SW480 (cell line): ENCODE results near the gene LYPLAL1.

ENCODE experiments used
- DNase-seq: peaks from one replicate; pipeline ENCODE4 v3.0.0-alpha.2; 2016; ENCODE audit warnings: low spot score

Gene LYPLAL1

GRCh38 chr1:219173758-219174459 is at the start of gene LYPLAL1:
Gene LYPLAL1 (plus strand): TSS chr1:219173878. CDS start chr1:219173891, 13 bp downstream.
- peak; percentile 85 for DNase-seq

GRCh38 chr1:219124163-219124562 is 49.5 kb upstream of the LYPLAL1 start:
- DNase-seq: no peak

- no peak for DNase-seq
Measured at GRCh38 chr1:219125342-219125741, 48.3 kb upstream of the LYPLAL1 start.

GRCh38 chr1:219126377-219126776 is 47.3 kb upstream of the LYPLAL1 start:
- DNase-seq: no peak

GRCh38 chr1:219128957-219129356 is 44.7 kb upstream of the LYPLAL1 start:
- DNase-seq: no peak

- DNase-seq: no peak
Measured at GRCh38 chr1:219130366-219130935, 43.2 kb upstream of the LYPLAL1 start.

- no peak for DNase-seq
Measured at GRCh38 chr1:219132939-219133338, 40.7 kb upstream of the LYPLAL1 start.

GRCh38 chr1:219138747-219139146 is 34.9 kb upstream of the LYPLAL1 start:
- no peak for DNase-seq

GRCh38 chr1:219140303-219140877 is 33.3 kb upstream of the LYPLAL1 start:
- no peak for DNase-seq

GRCh38 chr1:219143735-219144134 is 29.9 kb upstream of the LYPLAL1 start:
- DNase-seq: no peak

GRCh38 chr1:219144658-219145315 is 28.9 kb upstream of the LYPLAL1 start:
- no peak for DNase-seq

GRCh38 chr1:219147571-219148019 is 26.1 kb upstream of the LYPLAL1 start:
- DNase-seq: no peak

GRCh38 chr1:219149009-219149577 is 24.6 kb upstream of the LYPLAL1 start:
- no peak for DNase-seq

- DNase-seq: no peak
Measured at GRCh38 chr1:219149953-219150352, 23.7 kb upstream of the LYPLAL1 start.

GRCh38 chr1:219150913-219151312 is 22.8 kb upstream of the LYPLAL1 start:
- no peak for DNase-seq

GRCh38 chr1:219151467-219151866 is 22.2 kb upstream of the LYPLAL1 start:
- DNase-seq: no peak

- no peak for DNase-seq
Measured at GRCh38 chr1:219152751-219153150, 20.9 kb upstream of the LYPLAL1 start.

- no peak for DNase-seq
Measured at GRCh38 chr1:219153723-219154122, 20.0 kb upstream of the LYPLAL1 start.

- DNase-seq: no peak
Measured at GRCh38 chr1:219155135-219155534, 18.5 kb upstream of the LYPLAL1 start.

- no peak for DNase-seq
Measured at GRCh38 chr1:219159946-219160645, 13.6 kb upstream of the LYPLAL1 start.

- no peak for DNase-seq
Measured at GRCh38 chr1:219160967-219161366, 12.7 kb upstream of the LYPLAL1 start.

- DNase-seq: no peak
Measured at GRCh38 chr1:219161371-219161770, 12.3 kb upstream of the LYPLAL1 start.
